Measurements from ENCODE around the gene ROBO2.

- TF ChIP-seq, protein P1, sequence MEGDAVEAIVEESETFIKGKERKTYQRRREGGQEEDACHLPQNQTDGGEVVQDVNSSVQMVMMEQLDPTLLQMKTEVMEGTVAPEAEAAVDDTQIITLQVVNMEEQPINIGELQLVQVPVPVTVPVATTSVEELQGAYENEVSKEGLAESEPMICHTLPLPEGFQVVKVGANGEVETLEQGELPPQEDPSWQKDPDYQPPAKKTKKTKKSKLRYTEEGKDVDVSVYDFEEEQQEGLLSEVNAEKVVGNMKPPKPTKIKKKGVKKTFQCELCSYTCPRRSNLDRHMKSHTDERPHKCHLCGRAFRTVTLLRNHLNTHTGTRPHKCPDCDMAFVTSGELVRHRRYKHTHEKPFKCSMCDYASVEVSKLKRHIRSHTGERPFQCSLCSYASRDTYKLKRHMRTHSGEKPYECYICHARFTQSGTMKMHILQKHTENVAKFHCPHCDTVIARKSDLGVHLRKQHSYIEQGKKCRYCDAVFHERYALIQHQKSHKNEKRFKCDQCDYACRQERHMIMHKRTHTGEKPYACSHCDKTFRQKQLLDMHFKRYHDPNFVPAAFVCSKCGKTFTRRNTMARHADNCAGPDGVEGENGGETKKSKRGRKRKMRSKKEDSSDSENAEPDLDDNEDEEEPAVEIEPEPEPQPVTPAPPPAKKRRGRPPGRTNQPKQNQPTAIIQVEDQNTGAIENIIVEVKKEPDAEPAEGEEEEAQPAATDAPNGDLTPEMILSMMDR (IDR thresholded peaks at IDR 0.05): no peak
- TF ChIP-seq POLR2A (IDR thresholded peaks at IDR 0.05): no peak
Measured at GRCh38 chr3:77191014-77191413, 151.1 kb downstream of the ROBO2 start.

All from heart left ventricle (tissue), 13 donors.